ENCODE data around the gene CHERP. TPM values are rescaled to one million over a fixed set of nuclear protein-coding genes. Genes with fewer than 3 reads are reported as not detected.
"Not testable (repeated sequence)": the region's sequence is repeated elsewhere in the genome, so short reads cannot be mapped to it uniquely, and the experiment has no call there.

Gene CHERP
- total RNA-seq, 1 donor from 2014 or later = 2.7 TPM

GRCh38 chr19:16518483-16519229 lies 23.6 kb downstream of the CHERP start:
- DNase-seq = peak; percentile 10

GRCh38 chr19:16518061-16518460 lies 24.2 kb downstream of the CHERP start:
- DNase-seq = no peak

- no peak for DNase-seq
Observed at GRCh38 chr19:16516923-16517610, 25.2 kb downstream of the CHERP start.

- DNase-seq = no peak
Observed at GRCh38 chr19:16516381-16516780, 25.9 kb downstream of the CHERP start.

- DNase-seq = no peak
Observed at GRCh38 chr19:16514383-16515019, 27.7 kb downstream of the CHERP start.

- not testable (repeated sequence) for DNase-seq
Observed at GRCh38 chr19:16512611-16513010, 29.6 kb downstream of the CHERP start.

GRCh38 chr19:16509141-16510061 lies 32.8 kb downstream of the CHERP start:
- no peak for DNase-seq

GRCh38 chr19:16508546-16508945 lies 33.7 kb downstream of the CHERP start:
- no peak for DNase-seq

GRCh38 chr19:16506961-16507360 lies 35.3 kb downstream of the CHERP start:
- DNase-seq = no peak

GRCh38 chr19:16506161-16506560 lies 36.1 kb downstream of the CHERP start:
- DNase-seq = not testable (repeated sequence)

- no peak for DNase-seq
Observed at GRCh38 chr19:16504271-16504670, 38.0 kb downstream of the CHERP start.

- DNase-seq = no peak
Observed at GRCh38 chr19:16497837-16498236, 44.4 kb downstream of the CHERP start.

GRCh38 chr19:16497042-16497441 lies 45.2 kb downstream of the CHERP start:
- DNase-seq = no peak

GRCh38 chr19:16496613-16496983 lies 45.6 kb downstream of the CHERP start:
- peak; percentile 54 for DNase-seq

- peak; percentile 99 for DNase-seq
Observed at GRCh38 chr19:16495982-16496612, 46.1 kb downstream of the CHERP start, which contains the start of the genes C19orf44 and CALR3. C19orf44 (plus strand) TSS chr19:16496394; CDS start chr19:16500793, 4,399 bp downstream. CALR3 (minus strand) TSS chr19:16496167; CDS start chr19:16496129, 38 bp downstream.

- not testable (repeated sequence) for DNase-seq
Observed at GRCh38 chr19:16486476-16486875, 55.8 kb downstream of the CHERP start.

- DNase-seq = no peak
Observed at GRCh38 chr19:16482745-16483144, 59.5 kb downstream of the CHERP start.

GRCh38 chr19:16477311-16477710 lies 64.9 kb downstream of the CHERP start:
- no peak for DNase-seq

GRCh38 chr19:16476401-16476800 lies 65.8 kb downstream of the CHERP start:
- no peak for DNase-seq

- peak; percentile 21 for DNase-seq
Observed at GRCh38 chr19:16473875-16474392, 68.3 kb downstream of the CHERP start.

GRCh38 chr19:16472992-16473391 lies 69.2 kb downstream of the CHERP start:
- no peak for DNase-seq

- not testable (repeated sequence) for DNase-seq
Observed at GRCh38 chr19:16472559-16472899, 69.7 kb downstream of the CHERP start.
